Measurements from ENCODE around the gene CYBB.
A peak's percentile ranks its signal among the peaks of the same experiment; 100 is the strongest.

The CYBB gene

DNA sequence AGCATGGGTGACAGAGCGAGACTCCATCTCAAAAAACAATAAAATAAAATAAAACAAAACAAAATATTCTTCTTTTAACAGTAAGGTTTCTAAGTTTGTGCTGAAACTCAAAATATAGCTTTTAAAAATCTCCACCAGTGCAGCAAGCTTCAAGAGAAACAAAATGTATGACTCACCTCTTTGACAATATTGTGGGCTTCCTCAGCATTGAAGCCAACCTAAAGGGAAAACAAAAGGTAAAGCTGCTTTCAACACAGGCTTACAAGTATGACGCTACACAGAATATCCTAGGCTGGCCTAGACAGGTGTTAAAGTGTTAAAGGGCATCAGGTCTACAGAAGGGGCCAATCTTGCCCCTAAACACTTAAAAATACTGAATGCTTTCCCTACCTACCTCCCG lies 66.3 kb downstream of the CYBB start:
- Histone ChIP-seq H3K27ac (ENCODE audit: low read depth, low read length) (no peak overlapping the region), H3K9ac (ENCODE audit: low read length) (no peak overlapping the region), H4K8ac (ENCODE audit: low read depth, low read length) (no peak overlapping the region), H3K4me1 (ENCODE audit: control insufficient read depth, low read depth, low read length) (no peaks in the 10 kb centered on the region), H3K27me3 (ENCODE audit: insufficient read depth, low read length, poor library complexity) (no peaks in the 10 kb centered on the region), H2BK120ac (ENCODE audit: low read depth, low read length) (no peak overlapping the region), H2BK15ac (replicated peaks; ENCODE audit: low read depth) (no peak overlapping the region), H3K4me2 (ENCODE audit: low read length) (no peak overlapping the region), H3K4ac (ENCODE audit: low read depth, low read length) (no peak overlapping the region), H3K79me2 (ENCODE audit: control insufficient read depth, insufficient read depth, low read length) (no peaks in the 10 kb centered on the region), H3K36me3 (ENCODE audit: control insufficient read depth, insufficient read depth, low read length) (no peaks in the 10 kb centered on the region), H3K23ac (ENCODE audit: low read length) (no peak overlapping the region), H3K56ac (ENCODE audit: low read length) (no peak overlapping the region), H4K5ac (ENCODE audit: low read length) (no peak overlapping the region), H2BK5ac (ENCODE audit: low read length) (no peak overlapping the region), H3K18ac (ENCODE audit: low read length) (no peak overlapping the region), H3K4me3 (ENCODE audit: low read length) (no peak overlapping the region), H3K79me1 (ENCODE audit: low read length) (no peaks in the 10 kb centered on the region), H2AK5ac (ENCODE audit: low read length) (no peak overlapping the region)
- DNase-seq, result no peak
- WGBS (ENCODE audit: extremely low coverage, insufficient coverage, low lambda C conversion rate), result no CpG with 5 or more reads among the region's 3 CpGs

DNA sequence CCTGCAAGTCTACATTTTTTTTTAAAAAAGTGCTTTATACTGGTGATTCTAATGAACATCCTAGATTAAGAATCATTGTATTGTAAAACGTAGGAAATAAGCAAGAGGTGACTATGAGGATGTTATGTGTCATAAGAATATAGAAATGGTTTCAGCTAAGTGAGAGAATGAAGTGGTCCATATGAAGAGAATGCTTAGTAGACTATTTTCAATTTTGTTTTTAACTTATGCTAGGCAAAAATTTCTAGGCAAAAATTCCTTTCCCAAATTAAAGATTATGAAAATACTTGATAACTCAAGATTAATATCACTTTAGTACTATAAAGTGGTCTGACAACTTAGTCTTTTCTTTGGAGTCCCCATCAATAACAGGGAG lies 66.7 kb downstream of the CYBB start:
- no peak overlapping the region for H2BK5ac ChIP-seq (ENCODE audit: low read length)
- no peak overlapping the region for H3K4ac ChIP-seq (ENCODE audit: low read depth, low read length)
- H3K4me2 ChIP-seq (ENCODE audit: low read length), result no peak overlapping the region
- no CpG with 5 or more reads among the region's 1 CpG for WGBS (ENCODE audit: extremely low coverage, insufficient coverage, low lambda C conversion rate)
- H3K23ac ChIP-seq (ENCODE audit: low read length), result no peak overlapping the region
- no peaks in the 10 kb centered on the region for H3K27me3 ChIP-seq (ENCODE audit: insufficient read depth, low read length, poor library complexity)
- no peak overlapping the region for H4K5ac ChIP-seq (ENCODE audit: low read length)
- H3K56ac ChIP-seq (ENCODE audit: low read length), result peak overlapping the region; percentile 88
- H3K9ac ChIP-seq (ENCODE audit: low read length), result peak overlapping the region; percentile 75
- no peaks in the 10 kb centered on the region for H3K79me2 ChIP-seq (ENCODE audit: control insufficient read depth, insufficient read depth, low read length)
- no peak overlapping the region for H2BK120ac ChIP-seq (ENCODE audit: low read depth, low read length)
- H2AK5ac ChIP-seq (ENCODE audit: low read length), result no peak overlapping the region
- H3K4me1 ChIP-seq (ENCODE audit: control insufficient read depth, low read depth, low read length), result no peaks in the 10 kb centered on the region
- no peaks in the 10 kb centered on the region for H3K79me1 ChIP-seq (ENCODE audit: low read length)
- H2BK15ac ChIP-seq (replicated peaks; ENCODE audit: low read depth), result no peak overlapping the region
- H4K8ac ChIP-seq (ENCODE audit: low read depth, low read length), result no peak overlapping the region
- no peak overlapping the region for H3K4me3 ChIP-seq (ENCODE audit: low read length)
- DNase-seq, result no peak
- H3K18ac ChIP-seq (ENCODE audit: low read length), result no peak overlapping the region
- H3K27ac ChIP-seq (ENCODE audit: low read depth, low read length), result no peak overlapping the region
- no peaks in the 10 kb centered on the region for H3K36me3 ChIP-seq (ENCODE audit: control insufficient read depth, insufficient read depth, low read length)

DNA sequence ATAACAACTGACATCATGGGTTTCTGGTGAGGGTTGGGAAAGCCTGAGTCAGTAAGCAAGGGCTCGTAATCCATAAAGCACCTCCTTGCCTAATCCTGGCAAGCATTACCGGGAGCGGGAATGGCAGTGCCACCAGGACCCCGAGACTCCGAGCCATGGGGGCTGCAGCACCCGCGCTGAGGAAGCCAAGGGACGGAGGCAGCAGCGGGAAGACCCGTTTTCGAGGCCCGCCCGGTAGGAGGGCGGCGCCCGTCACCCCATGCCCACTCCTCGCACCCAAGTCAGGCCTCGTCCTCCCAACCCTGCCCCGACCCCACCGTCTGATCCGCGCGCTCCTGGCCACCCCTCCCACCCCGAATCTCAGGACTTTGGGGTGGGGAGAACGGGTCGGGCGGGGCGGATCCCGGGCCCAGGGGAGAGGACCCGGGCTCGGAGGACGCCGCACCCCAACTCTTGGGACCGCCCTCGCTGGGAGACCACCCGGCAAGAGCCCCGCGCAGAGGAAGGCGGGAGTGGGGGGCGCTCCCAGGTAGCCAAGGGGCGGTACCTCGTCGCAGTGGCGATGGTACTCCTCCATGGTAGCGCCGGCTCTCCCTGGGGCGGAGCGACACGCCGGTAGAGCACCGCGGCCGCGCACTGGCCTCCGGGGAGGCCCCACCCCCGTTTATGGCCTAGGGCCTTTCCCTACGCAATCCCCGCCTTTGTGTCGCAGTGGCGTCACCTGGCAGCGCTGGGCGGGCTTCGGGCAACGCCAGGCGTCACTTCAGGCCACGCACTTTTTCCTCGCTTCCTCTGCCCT lies 67.3 kb downstream of the CYBB start, which contains the start of gene DYNLT3:
TSS of gene DYNLT3 (minus strand) at position 638 of the 799 bp plus-strand sequence. CDS start at position 577, 61 bp downstream.
- H2AK5ac ChIP-seq (ENCODE audit: low read length), result no peak within 1 kb of the TSS
- no peaks in the 10 kb centered on the region for H3K79me1 ChIP-seq (ENCODE audit: low read length)
- no peaks in the 10 kb centered on the region for H3K79me2 ChIP-seq (ENCODE audit: control insufficient read depth, insufficient read depth, low read length)
- H2BK15ac ChIP-seq (replicated peaks; ENCODE audit: low read depth), result no peak within 1 kb of the TSS
- H3K4me3 ChIP-seq (ENCODE audit: low read length), result peak within 1 kb of the TSS; percentile 41
- H3K4me2 ChIP-seq (ENCODE audit: low read length), result peak within 1 kb of the TSS; percentile 42
- no peak within 1 kb of the TSS for H3K27ac ChIP-seq (ENCODE audit: low read depth, low read length)
- no peak within 1 kb of the TSS for H4K8ac ChIP-seq (ENCODE audit: low read depth, low read length)
- peak within 1 kb of the TSS; percentile 88 for H3K56ac ChIP-seq (ENCODE audit: low read length)
- H3K18ac ChIP-seq (ENCODE audit: low read length), result peak within 1 kb of the TSS; percentile 82
- peak within 1 kb of the TSS; percentile 42 for H3K4ac ChIP-seq (ENCODE audit: low read depth, low read length)
- DNase-seq, result peak; percentile 87
- no peak within 1 kb of the TSS for H3K23ac ChIP-seq (ENCODE audit: low read length)
- H3K27me3 ChIP-seq (ENCODE audit: insufficient read depth, low read length, poor library complexity), result no peaks in the 10 kb centered on the region
- H2BK5ac ChIP-seq (ENCODE audit: low read length), result no peak within 1 kb of the TSS
- peak within 1 kb of the TSS; percentile 75 for H3K9ac ChIP-seq (ENCODE audit: low read length)
- no CpG with 5 or more reads among the region's 67 CpGs for WGBS (ENCODE audit: extremely low coverage, insufficient coverage, low lambda C conversion rate)
- no peaks in the 10 kb centered on the region for H3K4me1 ChIP-seq (ENCODE audit: control insufficient read depth, low read depth, low read length)
- H3K36me3 ChIP-seq (ENCODE audit: control insufficient read depth, insufficient read depth, low read length), result no peaks in the 10 kb centered on the region
- peak within 1 kb of the TSS; percentile 87 for H4K5ac ChIP-seq (ENCODE audit: low read length)
- H2BK120ac ChIP-seq (ENCODE audit: low read depth, low read length), result no peak within 1 kb of the TSS

DNA sequence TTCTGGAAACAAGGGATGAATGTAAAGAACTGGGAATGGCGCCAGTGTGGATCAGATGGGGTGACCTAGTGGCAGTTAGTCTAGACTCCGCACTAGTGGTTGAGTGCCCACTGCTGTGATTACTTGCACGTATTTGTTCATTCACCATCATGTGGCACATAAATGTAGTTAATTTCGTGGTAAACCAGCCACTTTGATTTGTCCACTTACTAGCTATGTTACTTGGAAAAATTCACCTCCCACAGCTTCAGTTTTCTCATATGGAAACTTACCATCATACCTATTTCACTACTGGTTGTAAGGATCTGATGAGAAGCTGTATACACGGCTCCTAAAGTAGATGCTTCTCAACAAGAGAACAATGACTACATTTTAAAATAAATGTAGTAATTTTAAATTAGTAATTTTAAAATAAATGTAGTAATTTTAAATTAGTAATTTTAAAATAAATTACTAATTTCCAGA lies 67.9 kb downstream of the CYBB start:
- Histone ChIP-seq H3K4ac (ENCODE audit: low read depth, low read length) (no peak overlapping the region), H4K8ac (ENCODE audit: low read depth, low read length) (no peak overlapping the region), H3K18ac (ENCODE audit: low read length) (no peak overlapping the region), H3K79me1 (ENCODE audit: low read length) (no peaks in the 10 kb centered on the region), H3K79me2 (ENCODE audit: control insufficient read depth, insufficient read depth, low read length) (no peaks in the 10 kb centered on the region), H3K27ac (ENCODE audit: low read depth, low read length) (no peak overlapping the region), H2AK5ac (ENCODE audit: low read length) (no peak overlapping the region), H2BK120ac (ENCODE audit: low read depth, low read length) (no peak overlapping the region), H3K56ac (ENCODE audit: low read length) (peak overlapping the region; percentile 81), H3K27me3 (ENCODE audit: insufficient read depth, low read length, poor library complexity) (no peaks in the 10 kb centered on the region), H2BK5ac (ENCODE audit: low read length) (no peak overlapping the region), H3K4me1 (ENCODE audit: control insufficient read depth, low read depth, low read length) (no peaks in the 10 kb centered on the region), H3K4me3 (ENCODE audit: low read length) (no peak overlapping the region), H3K36me3 (ENCODE audit: control insufficient read depth, insufficient read depth, low read length) (no peaks in the 10 kb centered on the region), H2BK15ac (replicated peaks; ENCODE audit: low read depth) (no peak overlapping the region), H3K9ac (ENCODE audit: low read length) (peak overlapping the region; percentile 61), H3K23ac (ENCODE audit: low read length) (no peak overlapping the region), H4K5ac (ENCODE audit: low read length) (peak overlapping the region; percentile 87), H3K4me2 (ENCODE audit: low read length) (peak overlapping the region; percentile 18)
- DNase-seq, result no peak
- WGBS (ENCODE audit: extremely low coverage, insufficient coverage, low lambda C conversion rate), result no CpG with 5 or more reads among the region's 5 CpGs

DNA sequence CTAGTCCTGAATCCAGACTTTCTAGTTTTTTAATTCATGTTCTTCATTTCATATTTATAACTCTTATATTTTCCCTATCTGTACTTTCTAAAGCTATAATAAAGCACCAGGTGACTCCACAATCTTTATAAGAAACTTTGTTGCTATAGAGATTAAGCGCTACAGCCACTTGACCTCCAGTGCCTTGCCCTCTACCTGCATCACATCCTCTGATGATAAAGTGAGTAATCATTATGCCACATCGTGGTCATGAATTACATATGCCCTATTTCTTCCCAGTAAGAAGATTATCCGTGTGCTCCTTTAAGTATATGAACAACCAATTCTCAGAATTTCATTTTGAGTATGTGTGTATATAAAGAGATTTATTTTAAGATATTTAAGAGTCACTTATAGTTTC lies 74.3 kb downstream of the CYBB start:
- Histone ChIP-seq H3K23ac (ENCODE audit: low read length) (no peak overlapping the region), H3K4ac (ENCODE audit: low read depth, low read length) (no peak overlapping the region), H3K4me2 (ENCODE audit: low read length) (no peak overlapping the region)

More for the DNA sequence above, 74.3 kb downstream of the CYBB start:
- H3K4me3 ChIP-seq (ENCODE audit: low read length), result no peak overlapping the region
- H2BK15ac ChIP-seq (replicated peaks; ENCODE audit: low read depth), result no peak overlapping the region
- no peak overlapping the region for H3K18ac ChIP-seq (ENCODE audit: low read length)
- WGBS (ENCODE audit: extremely low coverage, insufficient coverage, low lambda C conversion rate), result no CpG with 5 or more reads among the region's 3 CpGs
- DNase-seq, result no peak
- no peak overlapping the region for H2AK5ac ChIP-seq (ENCODE audit: low read length)
- no peaks in the 10 kb centered on the region for H3K79me1 ChIP-seq (ENCODE audit: low read length)
- H2BK5ac ChIP-seq (ENCODE audit: low read length), result no peak overlapping the region
- H3K27ac ChIP-seq (ENCODE audit: low read depth, low read length), result no peak overlapping the region
- no peaks in the 10 kb centered on the region for H3K79me2 ChIP-seq (ENCODE audit: control insufficient read depth, insufficient read depth, low read length)
- H4K8ac ChIP-seq (ENCODE audit: low read depth, low read length), result no peak overlapping the region
- no peaks in the 10 kb centered on the region for H3K4me1 ChIP-seq (ENCODE audit: control insufficient read depth, low read depth, low read length)
- H3K56ac ChIP-seq (ENCODE audit: low read length), result no peak overlapping the region
- no peak overlapping the region for H4K5ac ChIP-seq (ENCODE audit: low read length)
- no peaks in the 10 kb centered on the region for H3K36me3 ChIP-seq (ENCODE audit: control insufficient read depth, insufficient read depth, low read length)
- H2BK120ac ChIP-seq (ENCODE audit: low read depth, low read length), result no peak overlapping the region
- H3K9ac ChIP-seq (ENCODE audit: low read length), result no peak overlapping the region
- H3K27me3 ChIP-seq (ENCODE audit: insufficient read depth, low read length, poor library complexity), result no peaks in the 10 kb centered on the region

Measured in mesendoderm (in vitro differentiated cells).